Right ventricle myocardium inferior (tissue), 1 donor: ENCODE measurements around the gene TBX21. TPM values are rescaled to one million over a fixed set of nuclear protein-coding genes. Genes with fewer than 3 reads are reported as not detected.

Experiments used
- ATAC-seq: fragments of 200-7000 bp; cut with Tn5 transposase; one replicate; pipeline ENCODE4 v1.9.1; 2020; ENCODE audit warnings: mild to moderate bottlenecking, moderate library complexity
- DNase-seq: peaks from one replicate; pipeline ENCODE4 v3.0.0; 2021; ENCODE audit errors: missing footprints
- intact Hi-C: fragments of 100-400 bp; cut with DNase I; formaldehyde crosslinking; loops from one replicate; pipeline ENCODE4 v1.11.0; 2022
- long read RNA-seq: library from polyadenylated mRNA; unstranded; transcript quantifications from one replicate; pipeline ENCODE4 v2.0.0, GENCODE V29; 2021
- total RNA-seq: library from RNA; stranded (reverse); fragmentation: NEBNext Ultra II Directional; extraction: Animal tissue kit (Norgen Biotek cat#: 25700); gene quantifications from one replicate; pipeline ENCODE4 v1.2.1, GENCODE V29; 2021
- donor health status: DM: no; HTN: yes; CAD: no; lungs with severe emphysema.

The TBX21 gene
- 0.27 TPM for total RNA-seq
- long read RNA-seq = 0 reads

GRCh38 chr17:47733047-47733673, at the start of gene TBX21:
TSS of gene TBX21 (plus strand) at chr17:47733236. CDS start at chr17:47733455, 219 bp downstream.
- ATAC-seq (peak; percentile 60), DNase-seq (peak; percentile 84)
- intact Hi-C loops = no loop called here

GRCh38 chr17:47684025-47684424, 49.0 kb upstream of the TBX21 start:
- ATAC-seq (no peak), DNase-seq (no peak)
- intact Hi-C loops = no loop called here

- DNase-seq = no peak
- intact Hi-C loops = no loop called here
- no peak for ATAC-seq
Observed at GRCh38 chr17:47684535-47685193, 48.4 kb upstream of the TBX21 start.

GRCh38 chr17:47685556-47686275, 47.3 kb upstream of the TBX21 start:
- DNase-seq (no peak), ATAC-seq (no peak)
- intact Hi-C loops = no loop called here

GRCh38 chr17:47686276-47686635, 46.8 kb upstream of the TBX21 start:
- no peak for DNase-seq
- intact Hi-C loops = no loop called here
- no peak for ATAC-seq

GRCh38 chr17:47686664-47687327, 46.2 kb upstream of the TBX21 start:
- intact Hi-C loops = no loop called here
- ATAC-seq = no peak
- no peak for DNase-seq

GRCh38 chr17:47687328-47687690, 45.7 kb upstream of the TBX21 start:
- ATAC-seq = no peak
- intact Hi-C loops = no loop called here
- no peak for DNase-seq

GRCh38 chr17:47687748-47688147, 45.3 kb upstream of the TBX21 start:
- ATAC-seq (no peak), DNase-seq (no peak)
- intact Hi-C loops = no loop called here

- intact Hi-C loops = loop anchor here (10.0 kb wide), 1 partner anchor 205 kb away; the partner anchor contains the start of gene SP2
- no peak for ATAC-seq
Observed at GRCh38 chr17:47690121-47690520, 42.9 kb upstream of the TBX21 start.

GRCh38 chr17:47692137-47692894, 40.7 kb upstream of the TBX21 start:
- intact Hi-C loops = loop anchor here (10.0 kb wide), 1 partner anchor 202 kb away; the partner anchor contains the start of gene SP2
- no peak for ATAC-seq

More at GRCh38 chr17:47690121-47690520, 42.9 kb upstream of the TBX21 start:
- no peak for DNase-seq

GRCh38 chr17:47692895-47693730, 39.9 kb upstream of the TBX21 start:
- intact Hi-C loops = loop anchor here (10.0 kb wide), 1 partner anchor 202 kb away; the partner anchor contains the start of gene SP2
- ATAC-seq = no peak
- no peak for DNase-seq

More at GRCh38 chr17:47692137-47692894, 40.7 kb upstream of the TBX21 start:
- no peak for DNase-seq

- intact Hi-C loops = loop anchor here (10.0 kb wide), 1 partner anchor 201 kb away; the partner anchor contains the start of gene SP2
- DNase-seq = peak; percentile 81
- ATAC-seq = peak; percentile 41
Observed at GRCh38 chr17:47693731-47694580, 39.1 kb upstream of the TBX21 start, which contains the start of gene TBKBP1. TSS of gene TBKBP1 (plus strand) at chr17:47694161. CDS start at chr17:47696113, 1,952 bp downstream.

GRCh38 chr17:47694581-47695428, 38.2 kb upstream of the TBX21 start:
- DNase-seq (peak; percentile 91), ATAC-seq (peak; percentile 78)
- intact Hi-C loops = loop anchor here (10.0 kb wide), 1 partner anchor 200 kb away; the partner anchor contains the start of gene SP2

GRCh38 chr17:47695429-47696376, 37.3 kb upstream of the TBX21 start:
- DNase-seq = peak; percentile 87
- ATAC-seq = peak; percentile 56
- intact Hi-C loops = loop anchor here (10.0 kb wide), 1 partner anchor 199 kb away; the partner anchor contains the start of gene SP2
